IMR-90 (cell line): ENCODE measurements around the gene ASTL. TPM values are rescaled to one million over a fixed set of nuclear protein-coding genes. Genes with fewer than 3 reads are reported as not detected.

ENCODE experiments used
- ATAC-seq: fragments of 200-7000 bp; cut with Tn5 transposase; 2 replicates; pipeline ENCODE4 v1.9.1; 2020; ENCODE audit warnings: low read depth, mild to moderate bottlenecking, moderate library complexity
- BruUV-seq: library from RNA; stranded (reverse); fragments of 400-500 nt; replicated peaks from 2 replicates; lab custom pipeline; 2021; lab: Mats Ljungman, UMichigan
- CTCF ChIA-PET: fragments of 300-600 bp; formaldehyde crosslinking; extraction: SDS; loops from one replicate; lab custom pipeline; 2021; ENCODE audit warnings: antibody characterized with exemption; lab: Yijun Ruan, JAX
- POLR2A ChIA-PET: fragments of 300-600 bp; sonication (Branson Sonifier 250); formaldehyde crosslinking; loops from one replicate; lab custom pipeline; 2022; ENCODE audit warnings: antibody characterized with exemption; ENCODE audit not compliant: unreplicated experiment; lab: Charles Lee
- DNase-seq: peaks from one replicate; pipeline ENCODE4 v3.0.0; 2013
- H2AFZ ChIP-seq: replicated peaks from 2 replicates; pipeline ENCODE3; 2013; ENCODE audit warnings: low read length, mild to moderate bottlenecking; ENCODE audit not compliant: poor library complexity
- H2AK5ac ChIP-seq: 2 replicates; pipeline ENCODE4 v1.6.1; 2013; ENCODE audit warnings: low read depth, low read length, inconsistent platforms
- H2AK9ac ChIP-seq: replicated peaks from 2 replicates; pipeline ENCODE3; 2013; ENCODE audit warnings: mild to moderate bottlenecking, low read depth, low read length, moderate library complexity; ENCODE audit not compliant: poor library complexity
- H2BK120ac ChIP-seq: 2 replicates; pipeline ENCODE4 v1.6.1; 2013; ENCODE audit warnings: low read depth, low read length, inconsistent platforms
- H2BK15ac ChIP-seq: 3 replicates; pipeline ENCODE4 v1.6.1; 2013; ENCODE audit warnings: low read depth, low read length, inconsistent platforms
- H2BK20ac ChIP-seq: 2 replicates; pipeline ENCODE4 v1.6.1; 2013; ENCODE audit warnings: low read depth, mild to moderate bottlenecking, inconsistent platforms, low read length, moderate library complexity
- H2BK5ac ChIP-seq: 2 replicates; pipeline ENCODE4 v1.6.1; 2013; ENCODE audit warnings: mild to moderate bottlenecking, low read depth, low read length, inconsistent platforms; ENCODE audit not compliant: poor library complexity, severe bottlenecking
- H3K14ac ChIP-seq: replicated peaks from 2 replicates; pipeline ENCODE4 v1.6.1; 2013; ENCODE audit warnings: low read depth, low read length, inconsistent platforms
- H3K18ac ChIP-seq: 2 replicates; pipeline ENCODE4 v1.6.1; 2013; ENCODE audit warnings: low read depth, low read length, control low read depth
- H3K23ac ChIP-seq: 2 replicates; pipeline ENCODE4 v1.6.1; 2013; ENCODE audit warnings: low read depth, low read length, inconsistent platforms
- H3K27ac ChIP-seq: 2 replicates; pipeline ENCODE4 v1.5.1; 2013; ENCODE audit warnings: mild to moderate bottlenecking, control low read depth, low read length; ENCODE audit not compliant: insufficient read depth
- H3K27me3 ChIP-seq: 2 replicates; pipeline ENCODE4 v1.6.1; 2013; ENCODE audit warnings: low read length; ENCODE audit not compliant: control insufficient read depth, insufficient read depth
- H3K36me3 ChIP-seq: 2 replicates; pipeline ENCODE4 v1.6.1; 2013; ENCODE audit warnings: low read length, mixed read lengths; ENCODE audit not compliant: control insufficient read depth, insufficient read depth
- H3K4ac ChIP-seq: 2 replicates; pipeline ENCODE4 v1.6.1; 2013; ENCODE audit warnings: low read depth, low read length, inconsistent platforms
- H3K4me1 ChIP-seq: 2 replicates; pipeline ENCODE4 v1.6.1; 2013; ENCODE audit warnings: low read length, mixed read lengths; ENCODE audit not compliant: control insufficient read depth, insufficient read depth
- H3K4me2 ChIP-seq: 2 replicates; pipeline ENCODE4 v1.6.1; 2013; ENCODE audit warnings: low read depth, mild to moderate bottlenecking, control low read depth, low read length, moderate library complexity
- H3K4me3 ChIP-seq: 2 replicates; pipeline ENCODE4 v1.5.1; 2013; ENCODE audit warnings: low read depth, mild to moderate bottlenecking, control low read depth, low read length, moderate library complexity; ENCODE audit not compliant: insufficient read depth
- H3K56ac ChIP-seq: 2 replicates; pipeline ENCODE4 v1.6.1; 2013; ENCODE audit warnings: low read length, inconsistent platforms; ENCODE audit not compliant: insufficient read depth; ENCODE audit errors: extremely low read depth
- H3K79me1 ChIP-seq, 2 experiments: 2 replicates each; pipeline ENCODE4 v1.6.1; 2013; ENCODE audit warnings: low read length in 2 of 2, inconsistent platforms in 1 of 2, low read depth in 1 of 2
- H3K9ac ChIP-seq: 2 replicates; pipeline ENCODE4 v1.6.1; 2013; ENCODE audit warnings: low read depth, low read length, control low read depth
- H3K9me1 ChIP-seq: 2 replicates; pipeline ENCODE4 v1.6.1; 2013; ENCODE audit warnings: low read length, inconsistent platforms; ENCODE audit not compliant: insufficient read depth
- H3K9me3 ChIP-seq: 2 replicates; pipeline ENCODE4 v1.6.1; 2013; ENCODE audit warnings: low read length; ENCODE audit not compliant: control insufficient read depth, insufficient read depth
- H4K20me1 ChIP-seq: 2 replicates; pipeline ENCODE4 v1.6.1; 2013; ENCODE audit warnings: low read length, inconsistent platforms; ENCODE audit not compliant: insufficient read depth
- H4K5ac ChIP-seq: 2 replicates; pipeline ENCODE4 v1.6.1; 2013; ENCODE audit warnings: mild to moderate bottlenecking, low read depth, low read length, control low read depth
- H4K8ac ChIP-seq, 2 experiments: 2 replicates each; pipeline ENCODE4 v1.6.1; 2013; ENCODE audit warnings: low read depth in 2 of 2, low read length in 2 of 2, control low read depth in 1 of 2, inconsistent platforms in 1 of 2
- H4K91ac ChIP-seq: 2 replicates; pipeline ENCODE4 v1.6.1; 2013; ENCODE audit warnings: low read depth, low read length, inconsistent platforms; ENCODE audit not compliant: insufficient read depth
- MAZ ChIP-seq: IDR thresholded peaks from 2 replicates; pipeline ENCODE4 v1.6.1; 2012; ENCODE audit warnings: low read depth, mild to moderate bottlenecking, low read length, improper control_type of control experiment, moderate library complexity, borderline replicate concordance
- RFX5 ChIP-seq: IDR thresholded peaks from 2 replicates; pipeline ENCODE4 v1.8.0; 2012; ENCODE audit warnings: low read depth, mild to moderate bottlenecking, low read length, moderate library complexity
- WGBS, 2 experiments: methylation state at CpG; one replicate each; pipeline versions ENCODE4 v1.1.5 to v1.1.7; 2013; ENCODE audit warnings: missing lambda C conversion rate in 2 of 2; ENCODE audit not compliant: insufficient read length in 1 of 2; ENCODE audit errors: extremely low coverage in 2 of 2; 5-methylcytosine and 5-hydroxymethylcytosine counted together
- dilution Hi-C: fragments of 300-500 bp; cut with HindIII; formaldehyde crosslinking; loops from one replicate; pipeline ENCODE4 v1.14.3; 2018; ENCODE audit warnings: low sequenced_read_pairs; ENCODE audit not compliant: unreplicated experiment
- in situ Hi-C: fragments of 300-500 bp; cut with MboI; formaldehyde crosslinking; loops from 3 replicates; pipeline ENCODE4 v1.14.3; 2019; ENCODE audit warnings: low sequenced_read_pairs, inconsistent platforms, mixed read lengths
- intact Hi-C: fragments of 100-400 bp; cut with micrococcal nuclease; formaldehyde crosslinking; loops from 2 replicates; pipeline ENCODE4 v1.10.0; 2022
- polyA plus RNA-seq, 3 experiments: library from polyadenylated mRNA; depleted of rRNA; stranded (reverse); fragments of >200 nt; gene quantifications; 2 replicates each; pipeline ENCODE4 v1.2.3, GENCODE V29; 2012; ENCODE audit warnings: low replicate concordance in 1 of 3
- total RNA-seq: library from RNA; depleted of rRNA; stranded (reverse); fragments of >200 nt; gene quantifications from 2 replicates; pipeline ENCODE4 v1.2.3, GENCODE V29; 2012

ASTL gene
- total and polyA plus RNA-seq, 2 of the 4 experiments (the other 2 are of a cell fraction) = not detected

DNA sequence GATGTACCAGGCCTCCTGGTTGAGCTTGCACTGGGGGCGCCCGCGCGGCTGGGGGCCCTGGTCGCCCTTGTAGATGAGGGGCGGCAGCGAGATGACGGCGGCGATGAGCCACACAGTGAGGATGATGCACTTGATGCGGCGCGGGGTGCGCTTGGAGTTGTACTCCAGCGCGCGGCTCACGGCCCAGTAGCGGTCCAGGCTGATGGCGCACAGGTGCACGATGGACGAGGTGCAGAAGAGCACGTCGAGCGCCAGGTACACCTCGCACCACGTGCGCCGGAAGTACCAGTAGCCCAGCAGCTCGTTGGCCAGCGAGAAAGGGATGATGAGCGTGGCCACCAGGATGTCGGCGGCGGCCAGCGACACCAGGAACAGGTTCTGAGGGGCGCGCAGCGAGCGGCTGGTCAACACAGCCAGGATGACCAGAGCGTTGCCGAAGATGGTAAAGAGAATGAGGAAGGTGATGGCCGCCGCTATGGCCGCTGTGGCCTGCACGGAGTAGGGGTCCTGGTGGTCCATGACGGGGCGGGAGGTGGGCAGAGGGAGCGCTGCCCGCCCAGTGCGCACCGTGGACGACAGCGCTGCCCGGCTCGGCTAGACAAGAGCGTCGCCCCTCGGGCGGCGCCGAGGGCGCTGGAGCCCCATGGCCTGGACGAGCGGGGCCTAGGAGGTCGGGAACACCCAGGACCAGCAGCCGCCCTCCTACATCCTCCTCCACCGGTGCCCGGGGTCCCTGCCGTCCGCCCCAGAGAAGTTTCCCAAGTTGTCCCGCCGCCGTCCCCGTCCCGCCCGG is 22.5 kb downstream of the ASTL start:
- H3K14ac ChIP-seq = no peak overlapping the region
- H3K4ac ChIP-seq = no peak overlapping the region
- dilution Hi-C loops (no loop called here), intact Hi-C loops (no loop called here), in situ Hi-C loops (loop anchor here (25.0 kb wide), 1 partner anchor 104 kb away; no protein-coding TSS in a partner anchor)
- H2BK120ac ChIP-seq = no peak overlapping the region
- no peak overlapping the region for H3K4me3 ChIP-seq
- whole genome bisulfite sequencing, 2 experiments = 70% methylated on average over 27 of the region's 77 CpGs; no CpG with 5 or more reads in 1 of the 2 experiments
- peak overlapping the region; percentile 80 for H2AFZ ChIP-seq
- no peak overlapping the region for H2BK5ac ChIP-seq
- H3K9me3 ChIP-seq = no peaks in the 10 kb centered on the region; the same call in 1 of the 2 replicates
- no peak overlapping the region for H3K9ac ChIP-seq
- peaks cover 83% of the 10 kb centered on the region for H3K27me3 ChIP-seq
- ATAC-seq (no peak), DNase-seq (no peak)
- no peak overlapping the region for H2BK15ac ChIP-seq
- H3K4me2 ChIP-seq = peak overlapping the region; percentile 24; the same call in 1 of the 2 replicates
- no peak overlapping the region for H3K27ac ChIP-seq
- H3K56ac ChIP-seq = no peak overlapping the region
- H2AK5ac ChIP-seq = no peak overlapping the region
- H4K91ac ChIP-seq = no peak overlapping the region
- ChIA-PET CTCF (interaction anchor here (1.1 to 1.7 kb wide), 2 partner anchors 41 to 54 kb away, joined by 4 to 5 read pairs; no protein-coding TSS in a partner anchor), POLR2A (no interaction called here)
- no peak overlapping the region for H3K23ac ChIP-seq
- no peaks in the 10 kb centered on the region for H3K36me3 ChIP-seq
- H3K79me1 ChIP-seq = no peaks in the 10 kb centered on the region
- no peak for TF ChIP-seq RFX5
- no peak for TF ChIP-seq MAZ
- H3K18ac ChIP-seq = no peak overlapping the region
- no peak overlapping the region for H4K5ac ChIP-seq
- peaks cover 2% of the 10 kb centered on the region; the same call in 1 of the 2 replicates for H3K4me1 ChIP-seq
- H3K9me1 ChIP-seq = no peaks in the 10 kb centered on the region
- no peak overlapping the region for H4K8ac ChIP-seq
- H2BK20ac ChIP-seq = no peak overlapping the region
- 0 out of 2 replicates have a peak, but pooled peaks cover 4% of the 10 kb centered on the region for H4K20me1 ChIP-seq
- H2AK9ac ChIP-seq = no peak overlapping the region
- BruUV-seq = no TSS peak
